ENCODE measurements around the gene FMN1. TPM values are rescaled to one million over a fixed set of nuclear protein-coding genes. Genes with fewer than 3 reads are reported as not detected.

Gene FMN1
- total RNA-seq, 1 donor from 2014 or later = 1.6 TPM

GRCh38 chr15:32998979-32999672, 195.4 kb downstream of the FMN1 start:
- no peak overlapping the region for H3K27ac Mint-ChIP-seq
- TF ChIP-seq CTCF (IDR thresholded peaks at IDR 0.05; ENCODE audit: unreplicated experiment) = no peak
- H3K4me1 Mint-ChIP-seq = no peaks in the 10 kb centered on the region
- no peaks in the 10 kb centered on the region for H3K36me3 Mint-ChIP-seq
- DNase-seq (ENCODE audit: low spot score in 2 of 2, unreplicated experiment in 2 of 2) = no peak
- H3K4me3 Mint-ChIP-seq = no peak overlapping the region
- H3K9me3 Mint-ChIP-seq = no peaks in the 10 kb centered on the region
- H3K27me3 Mint-ChIP-seq (ENCODE audit: low read depth) = peaks cover 11% of the 10 kb centered on the region

- Mint-ChIP-seq H3K36me3 (no peaks in the 10 kb centered on the region), H3K27me3 (ENCODE audit: low read depth) (peaks cover 11% of the 10 kb centered on the region), H3K4me3 (no peak overlapping the region), H3K27ac (no peak overlapping the region), H3K9me3 (no peaks in the 10 kb centered on the region), H3K4me1 (no peaks in the 10 kb centered on the region)
- no peak for DNase-seq (ENCODE audit: low spot score in 2 of 2, unreplicated experiment in 2 of 2)
- no peak for TF ChIP-seq CTCF (IDR thresholded peaks at IDR 0.05; ENCODE audit: unreplicated experiment)
Observed at GRCh38 chr15:32998182-32998581, 196.3 kb downstream of the FMN1 start.

GRCh38 chr15:32994810-32995424, 199.6 kb downstream of the FMN1 start:
- no peak overlapping the region for H3K27ac Mint-ChIP-seq
- H3K4me3 Mint-ChIP-seq = no peak overlapping the region
- H3K27me3 Mint-ChIP-seq (ENCODE audit: low read depth) = peaks cover 11% of the 10 kb centered on the region
- peaks cover 7% of the 10 kb centered on the region for H3K4me1 Mint-ChIP-seq
- TF ChIP-seq CTCF (IDR thresholded peaks at IDR 0.05; ENCODE audit: unreplicated experiment) = peak; percentile 63
- DNase-seq (ENCODE audit: low spot score in 2 of 2, unreplicated experiment in 2 of 2) = no peak
- H3K36me3 Mint-ChIP-seq = no peaks in the 10 kb centered on the region
- H3K9me3 Mint-ChIP-seq = no peaks in the 10 kb centered on the region

- no peak overlapping the region for H3K27ac Mint-ChIP-seq
- no peak for DNase-seq (ENCODE audit: low spot score in 2 of 2, unreplicated experiment in 2 of 2)
- no peak for TF ChIP-seq CTCF (IDR thresholded peaks at IDR 0.05; ENCODE audit: unreplicated experiment)
- H3K27me3 Mint-ChIP-seq (ENCODE audit: low read depth) = peaks cover 11% of the 10 kb centered on the region
- peaks cover 7% of the 10 kb centered on the region for H3K4me1 Mint-ChIP-seq
- H3K9me3 Mint-ChIP-seq = no peaks in the 10 kb centered on the region
- no peak overlapping the region for H3K4me3 Mint-ChIP-seq
- no peaks in the 10 kb centered on the region for H3K36me3 Mint-ChIP-seq
Observed at GRCh38 chr15:32993285-32993684, 201.2 kb downstream of the FMN1 start.

- H3K27ac Mint-ChIP-seq = no peak overlapping the region
- no peaks in the 10 kb centered on the region for H3K9me3 Mint-ChIP-seq
- no peaks in the 10 kb centered on the region for H3K36me3 Mint-ChIP-seq
- H3K27me3 Mint-ChIP-seq (ENCODE audit: low read depth) = peaks cover 5% of the 10 kb centered on the region
- H3K4me1 Mint-ChIP-seq = peaks cover 9% of the 10 kb centered on the region
- TF ChIP-seq CTCF (IDR thresholded peaks at IDR 0.05; ENCODE audit: unreplicated experiment) = no peak
- H3K4me3 Mint-ChIP-seq = no peak overlapping the region
- DNase-seq (ENCODE audit: low spot score in 2 of 2, unreplicated experiment in 2 of 2) = no peak
Observed at GRCh38 chr15:32991619-32992111, 202.8 kb downstream of the FMN1 start.

All from mesothelial cell of epicardium (in vitro differentiated cells).